GM12878 (cell line): Measurements from ENCODE around the gene SHANK3. TPM values are rescaled to one million over a fixed set of nuclear protein-coding genes. Genes with fewer than 3 reads are reported as not detected.

Experiments
- ATAC-seq: fragments of 200-7000 bp; cut with Tn5 transposase; 3 replicates; pipeline ENCODE4 v1.9.1; 2020; ENCODE audit warnings: mild to moderate bottlenecking, moderate library complexity
- BruUV-seq: library from RNA; stranded (reverse); fragments of 400-500 nt; replicated peaks from 2 replicates; lab custom pipeline; 2021; lab: Mats Ljungman, UMichigan
- CTCF ChIA-PET: fragments of 300-600 bp; sonication (Branson Sonifier 250); formaldehyde crosslinking; extraction: SDS; loops from one replicate; lab custom pipeline; 2021; ENCODE audit warnings: inconsistent platforms; lab: Yijun Ruan, JAX
- POLR2A ChIA-PET: fragments of 350-600 bp; formaldehyde crosslinking; extraction: SDS; loops from one replicate; lab custom pipeline; 2021; ENCODE audit warnings: inconsistent platforms; lab: Charles Lee
- RAD21 ChIA-PET: fragments of 300-600 bp; sonication (Branson Sonifier 250); formaldehyde crosslinking; loops from one replicate; lab custom pipeline; 2023; ENCODE audit warnings: antibody characterized with exemption; ENCODE audit not compliant: unreplicated experiment; lab: Charles Lee
- SMC1A ChIA-PET: fragments of 300-600 bp; sonication (Branson Sonifier 250); formaldehyde crosslinking; loops from one replicate; lab custom pipeline; 2023; ENCODE audit not compliant: unreplicated experiment, uncharacterized antibody; lab: Charles Lee
- DNase-seq: peaks from one replicate; pipeline ENCODE4 v3.0.0-alpha.2; 2011; ENCODE audit warnings: low read depth, low spot score
- FAIRE-seq: peaks from 3 replicates; lab custom pipeline; 2011; peaks lifted over from hg19 to GRCh38; lab: Jason Lieb, UNC
- H2AFZ ChIP-seq: 2 replicates; pipeline ENCODE4 v1.6.0; 2011; ENCODE audit warnings: low read depth, low read length, control low read depth; ENCODE audit not compliant: control insufficient read depth
- H3K27ac ChIP-seq: 2 replicates; pipeline ENCODE4 v1.5.1; 2011; ENCODE audit warnings: control low read depth; ENCODE audit not compliant: control insufficient read depth, insufficient read depth
- H3K27me3 ChIP-seq, 2 experiments: replicated peaks in 1 of 2; 2 replicates each; pipeline versions ENCODE4 v1.6.0 to v1.6.1; 2011; ENCODE audit warnings: low read length in 1 of 2; ENCODE audit not compliant: control insufficient read depth in 2 of 2, insufficient read depth in 2 of 2
- H3K36me3 ChIP-seq, 2 experiments: 2 replicates each; pipeline ENCODE4 v1.5.1; 2011; ENCODE audit warnings: low read length in 1 of 2; ENCODE audit not compliant: control insufficient read depth in 2 of 2, insufficient read depth in 2 of 2
- H3K4me1 ChIP-seq: 2 replicates; pipeline ENCODE4 v1.6.1; 2011; ENCODE audit warnings: mild to moderate bottlenecking, low read length, moderate library complexity, mixed read lengths; ENCODE audit not compliant: control insufficient read depth, insufficient read depth
- H3K4me2 ChIP-seq: 2 replicates; pipeline ENCODE4 v1.6.0; 2011; ENCODE audit warnings: control low read depth; ENCODE audit not compliant: control insufficient read depth, insufficient read depth
- H3K4me3 ChIP-seq: fragments of 200-600 bp; sonication (generic); 2 replicates; pipeline ENCODE4 v1.5.1; 2016
- H3K79me2 ChIP-seq: 2 replicates; pipeline ENCODE4 v1.6.0; 2011; ENCODE audit warnings: low read length; ENCODE audit not compliant: control insufficient read depth, insufficient read depth
- H3K9ac ChIP-seq: 2 replicates; pipeline ENCODE4 v1.8.0; 2011; ENCODE audit warnings: low read length, control low read depth, mixed read lengths; ENCODE audit not compliant: control insufficient read depth, insufficient read depth
- H3K9me3 ChIP-seq: replicated peaks from 3 replicates; pipeline ENCODE4 v1.5.1; 2011; ENCODE audit warnings: mild to moderate bottlenecking, low read length; ENCODE audit not compliant: control insufficient read depth, insufficient read depth
- H4K20me1 ChIP-seq: 2 replicates; pipeline ENCODE4 v1.6.0; 2011; ENCODE audit not compliant: control insufficient read depth, insufficient read depth
- BCL11A ChIP-seq: IDR thresholded peaks from 2 replicates; pipeline ENCODE4 v1.6.1; 2011; ENCODE audit warnings: low read depth, low read length
- EP300 ChIP-seq, 2 experiments: fragments of 150-350 bp in 1 of 2; IDR thresholded peaks; 2 replicates each; pipeline ENCODE4 v1.6.1; 2011 to 2012; ENCODE audit warnings: low read depth in 2 of 2, low read length in 2 of 2, borderline replicate concordance in 1 of 2, improper control_type of control experiment in 1 of 2, inconsistent platforms in 1 of 2; ENCODE audit not compliant: control insufficient read depth in 1 of 2
- FOS ChIP-seq: IDR thresholded peaks from 3 replicates; pipeline ENCODE4 v1.6.1; 2011; ENCODE audit warnings: borderline replicate concordance; ENCODE audit not compliant: insufficient read length; ENCODE audit errors: extremely low read depth
- HDAC6 ChIP-seq: fragments of 200-600 bp; sonication (generic); IDR thresholded peaks from one replicate; pipeline ENCODE4 v1.8.0; 2017; ENCODE audit warnings: antibody characterized with exemption; ENCODE audit not compliant: unreplicated experiment
- MXI1 ChIP-seq: fragments of 150-350 bp; IDR thresholded peaks from 2 replicates; pipeline ENCODE4 v1.6.1; 2011; ENCODE audit warnings: low read depth, mild to moderate bottlenecking, inconsistent platforms, low read length, improper control_type of control experiment
- PAX5 ChIP-seq: IDR thresholded peaks from 2 replicates; pipeline ENCODE4 v1.6.1; 2011; ENCODE audit warnings: low read depth, low read length, borderline replicate concordance
- TBL1XR1 ChIP-seq: IDR thresholded peaks from 2 replicates; pipeline ENCODE4 v1.6.1; 2012; ENCODE audit warnings: low read depth, low read length, improper control_type of control experiment
- TCF12 ChIP-seq: IDR thresholded peaks from 2 replicates; pipeline ENCODE4 v1.6.1; 2011; ENCODE audit warnings: low read depth, mild to moderate bottlenecking, low read length
- WGBS: methylation state at CpG from one replicate; pipeline ENCODE4 v1.1.6; 2016; ENCODE audit warnings: low lambda C conversion rate; ENCODE audit not compliant: insufficient replicate concordance, insufficient coverage; ENCODE audit errors: missing lambda C conversion rate; 5-methylcytosine and 5-hydroxymethylcytosine counted together
- in situ Hi-C: fragments of 300-500 bp; cut with MboI; formaldehyde crosslinking; loops from 9 replicates; pipeline ENCODE4 v1.14.3; 2018; ENCODE audit warnings: mixed read lengths
- intact Hi-C: fragments of 100-400 bp; cut with micrococcal nuclease; formaldehyde crosslinking; loops from one replicate; pipeline ENCODE4 v1.14.2; 2022; ENCODE audit not compliant: unreplicated experiment
- polyA plus RNA-seq, 11 experiments: library from polyadenylated mRNA; depleted of rRNA in 4 of 11; unstranded in 6 of 11; stranded (reverse) in 5 of 11; fragments of >200 nt; fragmentation: Nextera tagmentation in 4 of 11; fragmentation: Illumina TruSeq in 1 of 11; extraction: Ambion mirVana in 4 of 11; extraction: Trizol in 1 of 11; gene quantifications; 1 replicate in 1 of 11; 2 replicates in 10 of 11; pipeline versions ENCODE4 v1.2.1 to v1.2.3, GENCODE V29; 2011 to 2016; ENCODE audit warnings: inconsistent platforms in 2 of 11, missing spikeins in 2 of 11, low read depth in 1 of 11
- total RNA-seq, 4 experiments: library from RNA; depleted of rRNA in 3 of 4; stranded (reverse); fragments of >200 nt in 3 of 4; fragmentation: Illumina TruSeq in 1 of 4; extraction: Trizol in 1 of 4; gene quantifications; 2 replicates each; pipeline versions ENCODE4 v1.2.1 to v1.2.3, GENCODE V29; 2013 to 2021
- TF ChIP-seq, protein P1 (sequence below): IDR thresholded peaks from 2 replicates; pipeline ENCODE4 v1.6.1; 2011; ENCODE audit warnings: low read depth, low read length, improper control_type of control experiment, borderline replicate concordance
- TF ChIP-seq, protein P2 (sequence below): fragments of 450-650 bp; IDR thresholded peaks from 2 replicates; pipeline ENCODE4 v1.6.1; 2016; ENCODE audit warnings: mild to moderate bottlenecking
- TF ChIP-seq, protein P3 (sequence below): fragments of 450-650 bp; formaldehyde crosslinking; IDR thresholded peaks from 2 replicates; pipeline ENCODE4 v1.4.0; 2020; ENCODE audit warnings: mild to moderate bottlenecking, moderate library complexity

SHANK3 gene
- total and polyA plus RNA-seq, 10 of the 15 experiments (the other 5 are each of a cell fraction or from before 2014, with no cell fraction given) = under 0.01 to 0.10 (median 0.05) TPM; not detected in 6

DNA sequence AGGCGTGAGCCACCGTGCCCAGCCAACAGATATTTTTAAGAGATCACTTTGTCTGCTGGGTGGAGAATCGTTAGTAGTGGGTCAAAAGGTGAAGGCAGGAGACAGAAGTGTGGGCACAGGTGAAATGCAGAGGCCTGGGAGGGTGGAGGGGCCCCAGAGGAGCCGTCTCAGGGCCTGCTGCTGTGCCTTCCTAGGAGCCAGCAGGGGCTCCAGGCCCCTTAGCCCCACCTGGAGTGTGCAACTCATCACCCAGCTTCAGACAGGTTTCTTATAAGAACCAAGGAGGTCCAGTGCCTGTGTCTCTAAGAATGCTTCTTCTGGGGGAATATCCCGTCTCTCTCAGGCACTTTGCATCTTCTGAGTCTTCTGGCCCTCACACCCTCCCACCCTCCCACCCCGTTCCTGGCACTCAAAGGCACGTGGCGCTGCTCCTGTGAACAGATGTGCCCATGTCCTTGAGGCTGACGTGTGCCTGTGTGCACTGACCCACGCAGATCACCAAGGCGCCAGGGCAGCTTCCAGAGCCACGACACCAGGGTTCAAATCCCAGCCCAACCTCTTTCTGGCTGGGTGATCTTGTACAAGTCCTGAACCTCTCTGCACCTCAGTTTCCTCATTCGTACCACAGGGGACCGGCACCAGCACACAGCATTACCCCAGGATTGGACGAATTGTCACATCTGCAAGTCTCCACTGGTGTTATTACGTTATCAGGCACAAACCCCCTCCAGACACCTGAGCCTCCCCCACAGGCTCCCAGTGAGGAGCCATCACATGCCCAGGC is 48.1 kb upstream of the SHANK3 start:
- Histone ChIP-seq H3K36me3 (no peaks in the 10 kb centered on the region; a peak in 2 of 4 replicates), H4K20me1 (no peaks in the 10 kb centered on the region)
- intact Hi-C loops = loop anchor here (5.0 kb wide), 3 partner anchors 68 to 382 kb away; no protein-coding TSS in a partner anchor
- no peak for TF ChIP-seq PAX5
- TF ChIP-seq, protein P1, sequence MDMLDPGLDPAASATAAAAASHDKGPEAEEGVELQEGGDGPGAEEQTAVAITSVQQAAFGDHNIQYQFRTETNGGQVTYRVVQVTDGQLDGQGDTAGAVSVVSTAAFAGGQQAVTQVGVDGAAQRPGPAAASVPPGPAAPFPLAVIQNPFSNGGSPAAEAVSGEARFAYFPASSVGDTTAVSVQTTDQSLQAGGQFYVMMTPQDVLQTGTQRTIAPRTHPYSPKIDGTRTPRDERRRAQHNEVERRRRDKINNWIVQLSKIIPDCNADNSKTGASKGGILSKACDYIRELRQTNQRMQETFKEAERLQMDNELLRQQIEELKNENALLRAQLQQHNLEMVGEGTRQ = no peak
- TF ChIP-seq HDAC6 = no peak
- TF ChIP-seq TBL1XR1 = no peak
- no peak for TF ChIP-seq BCL11A
- TF ChIP-seq TCF12 = no peak
- TF ChIP-seq, all 136 proteins: peak for 0
- H3K27ac ChIP-seq = no peak overlapping the region
- H3K4me2 ChIP-seq = no peak overlapping the region
- no TSS peak for BruUV-seq
- SMC1A ChIA-PET = no interaction called here
- no peaks in the 10 kb centered on the region for H3K9me3 ChIP-seq
- POLR2A ChIA-PET = no interaction called here
- H3K4me1 ChIP-seq = peaks cover 33% of the 10 kb centered on the region
- 72% methylated on average over 11 of the region's 16 CpGs for WGBS
- no peak overlapping the region for H2AFZ ChIP-seq
- H3K4me3 ChIP-seq = no peak overlapping the region
- RAD21 ChIA-PET = no interaction called here
- no peaks in the 10 kb centered on the region for H3K27me3 ChIP-seq
- in situ Hi-C loops = loop anchor here (5.0 kb wide), 1 partner anchor 97 kb away; the partner anchor contains the start of gene SCO2
- no peak for ATAC-seq
- no peak overlapping the region for H3K9ac ChIP-seq
- CTCF ChIA-PET = no interaction called here
- no peak for FAIRE-seq
- DNase-seq = no peak
- peaks cover 11% of the 10 kb centered on the region for H3K79me2 ChIP-seq

DNA sequence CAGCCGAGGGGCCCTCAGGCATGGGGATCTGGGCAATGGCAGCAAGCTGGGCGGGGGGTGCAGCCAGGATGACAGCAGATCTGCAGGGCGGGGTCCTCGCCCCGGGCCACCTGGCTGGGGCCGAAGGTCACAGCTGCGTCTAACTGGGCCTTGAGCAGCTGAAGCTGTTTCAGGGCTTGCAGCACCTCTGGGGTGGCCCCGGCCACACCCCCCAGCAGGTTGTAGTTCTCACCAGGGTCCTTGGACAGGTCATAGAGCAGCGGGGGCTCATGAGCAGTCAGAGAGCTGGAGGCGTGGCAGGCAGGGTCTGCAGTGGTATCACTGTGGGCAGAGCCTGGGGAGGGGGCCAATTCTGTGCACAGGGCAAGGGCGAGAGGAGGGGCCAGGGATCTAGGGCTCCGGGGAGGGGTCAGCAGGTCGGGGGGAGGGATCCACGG is 47.5 kb upstream of the SHANK3 start:
- ChIA-PET POLR2A (no interaction called here), CTCF (no interaction called here), SMC1A (no interaction called here), RAD21 (no interaction called here)
- Histone ChIP-seq H3K9ac (no peak overlapping the region), H3K4me1 (peaks cover 29% of the 10 kb centered on the region), H3K4me2 (no peak overlapping the region), H3K79me2 (peaks cover 11% of the 10 kb centered on the region), H3K27me3 (no peaks in the 10 kb centered on the region), H2AFZ (no peak overlapping the region), H4K20me1 (no peaks in the 10 kb centered on the region), H3K4me3 (no peak overlapping the region), H3K9me3 (no peaks in the 10 kb centered on the region), H3K27ac (no peak overlapping the region), H3K36me3 (no peaks in the 10 kb centered on the region; a peak in 2 of 4 replicates)
- DNase-seq (no peak), FAIRE-seq (no peak), ATAC-seq (no peak)
- WGBS = 78% methylated on average over 13 of the region's 14 CpGs
- TF ChIP-seq MXI1 (no peak), EP300 (IDR thresholded peaks at IDR 0.05; ENCODE audit: borderline replicate concordance in 1 of 2, control insufficient read depth in 1 of 2, low read depth in 2 of 2, low read length in 2 of 2) (no peak), FOS (no peak)
- TF ChIP-seq, protein P2, sequence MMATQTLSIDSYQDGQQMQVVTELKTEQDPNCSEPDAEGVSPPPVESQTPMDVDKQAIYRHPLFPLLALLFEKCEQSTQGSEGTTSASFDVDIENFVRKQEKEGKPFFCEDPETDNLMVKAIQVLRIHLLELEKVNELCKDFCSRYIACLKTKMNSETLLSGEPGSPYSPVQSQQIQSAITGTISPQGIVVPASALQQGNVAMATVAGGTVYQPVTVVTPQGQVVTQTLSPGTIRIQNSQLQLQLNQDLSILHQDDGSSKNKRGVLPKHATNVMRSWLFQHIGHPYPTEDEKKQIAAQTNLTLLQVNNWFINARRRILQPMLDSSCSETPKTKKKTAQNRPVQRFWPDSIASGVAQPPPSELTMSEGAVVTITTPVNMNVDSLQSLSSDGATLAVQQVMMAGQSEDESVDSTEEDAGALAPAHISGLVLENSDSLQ = no peak
- TF ChIP-seq, protein P3, sequence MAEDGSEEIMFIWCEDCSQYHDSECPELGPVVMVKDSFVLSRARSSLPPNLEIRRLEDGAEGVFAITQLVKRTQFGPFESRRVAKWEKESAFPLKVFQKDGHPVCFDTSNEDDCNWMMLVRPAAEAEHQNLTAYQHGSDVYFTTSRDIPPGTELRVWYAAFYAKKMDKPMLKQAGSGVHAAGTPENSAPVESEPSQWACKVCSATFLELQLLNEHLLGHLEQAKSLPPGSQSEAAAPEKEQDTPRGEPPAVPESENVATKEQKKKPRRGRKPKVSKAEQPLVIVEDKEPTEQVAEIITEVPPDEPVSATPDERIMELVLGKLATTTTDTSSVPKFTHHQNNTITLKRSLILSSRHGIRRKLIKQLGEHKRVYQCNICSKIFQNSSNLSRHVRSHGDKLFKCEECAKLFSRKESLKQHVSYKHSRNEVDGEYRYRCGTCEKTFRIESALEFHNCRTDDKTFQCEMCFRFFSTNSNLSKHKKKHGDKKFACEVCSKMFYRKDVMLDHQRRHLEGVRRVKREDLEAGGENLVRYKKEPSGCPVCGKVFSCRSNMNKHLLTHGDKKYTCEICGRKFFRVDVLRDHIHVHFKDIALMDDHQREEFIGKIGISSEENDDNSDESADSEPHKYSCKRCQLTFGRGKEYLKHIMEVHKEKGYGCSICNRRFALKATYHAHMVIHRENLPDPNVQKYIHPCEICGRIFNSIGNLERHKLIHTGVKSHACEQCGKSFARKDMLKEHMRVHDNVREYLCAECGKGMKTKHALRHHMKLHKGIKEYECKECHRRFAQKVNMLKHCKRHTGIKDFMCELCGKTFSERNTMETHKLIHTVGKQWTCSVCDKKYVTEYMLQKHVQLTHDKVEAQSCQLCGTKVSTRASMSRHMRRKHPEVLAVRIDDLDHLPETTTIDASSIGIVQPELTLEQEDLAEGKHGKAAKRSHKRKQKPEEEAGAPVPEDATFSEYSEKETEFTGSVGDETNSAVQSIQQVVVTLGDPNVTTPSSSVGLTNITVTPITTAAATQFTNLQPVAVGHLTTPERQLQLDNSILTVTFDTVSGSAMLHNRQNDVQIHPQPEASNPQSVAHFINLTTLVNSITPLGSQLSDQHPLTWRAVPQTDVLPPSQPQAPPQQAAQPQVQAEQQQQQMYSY = no peak
- intact Hi-C loops = no loop called here
- BruUV-seq = no TSS peak
- in situ Hi-C loops = no loop called here
